PC-9 (cell line): ENCODE data around the gene GRM3. TPM values are rescaled to one million over a fixed set of nuclear protein-coding genes. Genes with fewer than 3 reads are reported as not detected.

Experiments used
- Bru-seq: library from RNA; stranded (reverse); fragments of 400-500 nt; gene quantifications from one replicate; lab custom pipeline; 2021; lab: Mats Ljungman, UMichigan
- BruChase-seq, 2 experiments: library from RNA; stranded (reverse); fragments of 400-500 nt; gene quantifications; one replicate each; lab custom pipeline; 2021; lab: Mats Ljungman, UMichigan
- BruUV-seq: library from RNA; stranded (reverse); fragments of 400-500 nt; replicated peaks from 2 replicates; lab custom pipeline; 2021; lab: Mats Ljungman, UMichigan
- CTCF ChIA-PET: fragments of 300-600 bp; sonication (Branson Sonifier 250); formaldehyde crosslinking; loops from one replicate; lab custom pipeline; 2022; ENCODE audit warnings: antibody characterized with exemption; lab: Charles Lee
- POLR2A ChIA-PET: fragments of 300-600 bp; sonication (Branson Sonifier 250); formaldehyde crosslinking; loops from one replicate; lab custom pipeline; 2022; ENCODE audit warnings: antibody characterized with exemption; ENCODE audit not compliant: unreplicated experiment; lab: Charles Lee
- DNase-seq, 2 experiments: peaks; one replicate each; pipeline versions ENCODE4 v3.0.0 to v3.0.0-alpha.2; 2015 to 2022; ENCODE audit warnings: mixed read lengths in 1 of 2
- H2AFZ ChIP-seq: fragments of 200-600 bp; sonication (generic); 2 replicates; pipeline ENCODE4 v1.8.1; 2017; ENCODE audit warnings: antibody characterized with exemption
- H3F3A ChIP-seq: fragments of 200-600 bp; sonication (generic); 2 replicates; pipeline ENCODE4 v1.8.1; 2017; ENCODE audit warnings: antibody characterized with exemption, mild to moderate bottlenecking, low read depth; ENCODE audit not compliant: insufficient read depth
- H3K27ac ChIP-seq: fragments of 200-600 bp; sonication (generic); 2 replicates; pipeline ENCODE4 v1.6.1; 2016; ENCODE audit warnings: mixed run types
- H3K27me3 ChIP-seq: fragments of 200-600 bp; sonication (generic); 2 replicates; pipeline ENCODE4 v1.6.1; 2016; ENCODE audit warnings: low read depth, mixed run types; ENCODE audit not compliant: insufficient read depth
- H3K36me3 ChIP-seq: fragments of 200-600 bp; sonication (generic); 2 replicates; pipeline ENCODE4 v1.6.1; 2016; ENCODE audit warnings: low read depth, mixed run types
- H3K4me1 ChIP-seq: fragments of 200-600 bp; sonication (generic); replicated peaks from 2 replicates; pipeline ENCODE4 v1.6.1; 2016; ENCODE audit warnings: mixed run types; ENCODE audit not compliant: insufficient read depth
- H3K4me2 ChIP-seq: fragments of 200-600 bp; sonication (generic); 2 replicates; pipeline ENCODE4 v1.6.1; 2017; ENCODE audit warnings: mixed run types
- H3K4me3 ChIP-seq: fragments of 200-600 bp; sonication (generic); 2 replicates; pipeline ENCODE4 v1.6.1; 2016; ENCODE audit warnings: mixed run types
- H3K79me2 ChIP-seq: fragments of 200-600 bp; sonication (generic); 2 replicates; pipeline ENCODE4 v1.6.1; 2017; ENCODE audit warnings: low read depth, mixed run types
- H3K9me2 ChIP-seq: fragments of 200-600 bp; sonication (generic); 2 replicates; pipeline ENCODE4 v1.8.1; 2017; ENCODE audit warnings: mild to moderate bottlenecking; ENCODE audit not compliant: insufficient read depth
- H3K9me3 ChIP-seq: fragments of 200-600 bp; sonication (generic); 2 replicates; pipeline ENCODE4 v1.8.1; 2016; ENCODE audit warnings: low read depth; ENCODE audit not compliant: insufficient read depth
- H4K20me1 ChIP-seq: fragments of 200-600 bp; sonication (generic); 2 replicates; pipeline ENCODE4 v1.8.1; 2017; ENCODE audit not compliant: insufficient read depth
- EZH2 ChIP-seq: fragments of 200-600 bp; sonication (generic); IDR thresholded peaks from 2 replicates; pipeline ENCODE4 v1.8.0; 2017; ENCODE audit warnings: antibody characterized with exemption, low read depth
- intact Hi-C: fragments of 100-400 bp; cut with micrococcal nuclease; formaldehyde crosslinking; loops from one replicate; pipeline ENCODE4 v1.10.0; 2022; ENCODE audit not compliant: unreplicated experiment
- long read RNA-seq: library from polyadenylated mRNA; stranded (forward); transcript quantifications from one replicate; pipeline ENCODE4 v2.0.0, GENCODE V29; 2022
- total RNA-seq: library from RNA; stranded (reverse); gene quantifications from 2 replicates; pipeline ENCODE4 v1.2.3, GENCODE V29; 2021
- TF ChIP-seq, protein P1 (sequence below): fragments of 200-600 bp; sonication (generic); conservative IDR thresholded peaks from 2 replicates; pipeline ENCODE4 v1.6.1; 2017; ENCODE audit warnings: mixed run types, antibody characterized with exemption, mild to moderate bottlenecking, moderate library complexity

The GRM3 gene
- total RNA-seq (not detected in 2 replicates), Bru-seq, nascent RNA (not detected), BruChase-seq, experiment 1, labeled RNA remaining after a 2-hour chase (not detected), BruChase-seq, experiment 2, labeled RNA remaining after a 6-hour chase (not detected)
- long read RNA-seq: 0 reads

DNA sequence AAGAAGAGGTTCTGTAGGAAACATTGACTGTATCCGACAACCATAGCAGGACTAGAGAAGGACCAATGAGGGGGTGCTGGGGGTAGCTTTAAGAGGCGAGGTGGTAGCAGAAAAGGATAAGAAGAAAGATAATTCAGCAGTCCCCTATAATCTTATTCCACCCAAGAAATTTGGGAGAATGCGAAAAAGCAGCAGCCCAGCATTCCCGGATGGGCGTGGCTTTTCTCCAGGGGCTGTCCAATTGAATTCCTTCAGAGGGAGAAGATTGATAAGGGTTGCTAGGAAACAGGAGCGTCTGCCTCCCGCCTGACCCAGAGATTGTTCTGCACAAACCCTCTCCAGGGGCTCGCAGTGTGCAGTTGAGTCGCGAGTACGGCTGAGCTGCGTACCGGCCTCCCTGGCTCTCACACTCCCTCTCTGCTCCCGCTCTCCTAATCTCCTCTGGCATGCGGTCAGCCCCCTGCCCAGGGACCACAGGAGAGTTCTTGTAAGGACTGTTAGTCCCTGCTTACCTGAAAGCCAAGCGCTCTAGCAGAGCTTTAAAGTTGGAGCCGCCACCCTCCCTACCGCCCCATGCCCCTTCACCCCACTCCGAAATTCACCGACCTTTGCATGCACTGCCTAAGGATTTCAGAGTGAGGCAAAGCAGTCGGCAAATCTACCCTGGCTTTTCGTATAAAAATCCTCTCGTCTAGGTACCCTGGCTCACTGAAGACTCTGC lies at the start of gene GRM3:
GRM3 (plus strand) TSS at position 349 of the 721 bp plus-strand sequence. CDS start 121,237 bp downstream, outside the sequence.
- Histone ChIP-seq H3K9me3 (no peaks in the 10 kb centered on the region), H4K20me1 (no peaks in the 10 kb centered on the region), H3K79me2 (no peaks in the 10 kb centered on the region), H3K36me3 (no peaks in the 10 kb centered on the region), H3F3A (no peaks in the 10 kb centered on the region), H3K9me2 (no peaks in the 10 kb centered on the region), H3K4me1 (no peaks in the 10 kb centered on the region), H3K4me3 (no peak within 1 kb of the TSS), H2AFZ (no peak within 1 kb of the TSS), H3K27ac (no peak within 1 kb of the TSS), H3K4me2 (no peak within 1 kb of the TSS; the same call in 1 of the 2 replicates), H3K27me3 (no peaks in the 10 kb centered on the region)
- peak in 1 of 2 experiments; percentile 4 for DNase-seq
- TF ChIP-seq, protein P1, sequence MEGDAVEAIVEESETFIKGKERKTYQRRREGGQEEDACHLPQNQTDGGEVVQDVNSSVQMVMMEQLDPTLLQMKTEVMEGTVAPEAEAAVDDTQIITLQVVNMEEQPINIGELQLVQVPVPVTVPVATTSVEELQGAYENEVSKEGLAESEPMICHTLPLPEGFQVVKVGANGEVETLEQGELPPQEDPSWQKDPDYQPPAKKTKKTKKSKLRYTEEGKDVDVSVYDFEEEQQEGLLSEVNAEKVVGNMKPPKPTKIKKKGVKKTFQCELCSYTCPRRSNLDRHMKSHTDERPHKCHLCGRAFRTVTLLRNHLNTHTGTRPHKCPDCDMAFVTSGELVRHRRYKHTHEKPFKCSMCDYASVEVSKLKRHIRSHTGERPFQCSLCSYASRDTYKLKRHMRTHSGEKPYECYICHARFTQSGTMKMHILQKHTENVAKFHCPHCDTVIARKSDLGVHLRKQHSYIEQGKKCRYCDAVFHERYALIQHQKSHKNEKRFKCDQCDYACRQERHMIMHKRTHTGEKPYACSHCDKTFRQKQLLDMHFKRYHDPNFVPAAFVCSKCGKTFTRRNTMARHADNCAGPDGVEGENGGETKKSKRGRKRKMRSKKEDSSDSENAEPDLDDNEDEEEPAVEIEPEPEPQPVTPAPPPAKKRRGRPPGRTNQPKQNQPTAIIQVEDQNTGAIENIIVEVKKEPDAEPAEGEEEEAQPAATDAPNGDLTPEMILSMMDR: no peak
- BruUV-seq: no TSS peak
- intact Hi-C loops: no loop called here
- CTCF ChIA-PET: no interaction called here
- POLR2A ChIA-PET: no interaction called here

DNA sequence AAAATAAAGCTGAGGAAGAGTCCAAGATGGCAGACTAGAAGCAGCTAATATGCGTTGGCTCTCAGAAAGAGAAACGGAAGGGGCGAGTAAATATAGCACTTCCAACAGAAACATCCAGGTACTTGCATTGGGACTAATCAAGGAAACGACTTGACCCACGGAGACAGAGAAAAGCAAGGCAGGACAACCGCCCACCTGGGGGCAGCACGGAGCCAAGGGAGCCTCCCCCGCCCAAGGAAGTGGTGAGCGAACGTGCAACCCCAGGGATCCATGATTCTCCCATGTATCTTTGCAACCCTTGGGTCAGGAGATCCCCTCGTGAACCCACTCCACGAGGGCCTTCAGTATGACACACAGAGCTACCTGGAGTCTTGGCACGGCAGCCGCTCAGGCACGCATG lies 45.4 kb upstream of the GRM3 start:
- Histone ChIP-seq H3K4me3 (no peak overlapping the region), H3K27me3 (no peaks in the 10 kb centered on the region), H3K79me2 (no peaks in the 10 kb centered on the region), H3K4me2 (no peak overlapping the region), H3K27ac (no peak overlapping the region), H3K4me1 (no peaks in the 10 kb centered on the region), H3K9me3 (no peaks in the 10 kb centered on the region), H2AFZ (no peak overlapping the region), H3K9me2 (no peaks in the 10 kb centered on the region), H3K36me3 (no peaks in the 10 kb centered on the region), H3F3A (no peaks in the 10 kb centered on the region), H4K20me1 (no peaks in the 10 kb centered on the region)
- intact Hi-C loops: loop anchor here (1.0 kb wide), 1 partner anchor 307 kb away; no protein-coding TSS in a partner anchor
- POLR2A ChIA-PET: interaction anchor here (0.6 kb wide), 1 partner anchor 315 kb away, joined by 4 read pairs; no protein-coding TSS in a partner anchor
- DNase-seq: peak in 1 of 2 experiments; percentile 37
- TF ChIP-seq, protein P1: no peak
- TF ChIP-seq EZH2: no peak
- CTCF ChIA-PET: interaction anchor here (0.6 kb wide), 1 partner anchor 217 kb away, joined by 3 read pairs; no protein-coding TSS in a partner anchor
- BruUV-seq: no TSS peak

DNA sequence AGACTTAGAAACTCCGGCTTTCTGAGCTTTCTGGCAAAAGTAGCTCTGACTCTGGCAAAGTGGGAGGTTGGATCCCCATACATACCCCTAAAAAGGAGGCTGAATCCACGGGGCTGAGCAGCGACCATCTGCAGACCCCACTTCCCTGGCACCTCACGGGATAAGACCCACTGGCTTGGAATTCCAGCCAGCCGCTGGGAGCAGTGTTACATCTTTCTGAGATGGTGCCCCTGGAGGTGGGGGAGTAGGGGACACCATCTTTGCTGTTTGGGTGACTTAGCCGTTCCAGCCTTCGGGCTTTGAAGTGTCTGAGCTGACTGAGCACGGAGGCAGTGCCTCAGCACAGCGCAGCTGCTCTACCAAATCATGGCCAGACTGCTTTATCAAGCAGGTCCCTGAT lies 45.0 kb upstream of the GRM3 start:
- ChIA-PET CTCF (interaction anchor here (0.6 kb wide), 1 partner anchor 216 kb away, joined by 3 read pairs; no protein-coding TSS in a partner anchor), POLR2A (interaction anchor here (0.6 kb wide), 1 partner anchor 316 kb away, joined by 4 read pairs; no protein-coding TSS in a partner anchor)
- Histone ChIP-seq H3K4me2 (no peak overlapping the region), H3K4me3 (no peak overlapping the region), H3K4me1 (no peaks in the 10 kb centered on the region), H3K9me2 (no peaks in the 10 kb centered on the region), H3K27me3 (no peaks in the 10 kb centered on the region), H3K9me3 (no peaks in the 10 kb centered on the region), H3F3A (no peaks in the 10 kb centered on the region), H2AFZ (no peak overlapping the region), H4K20me1 (no peaks in the 10 kb centered on the region), H3K27ac (no peak overlapping the region), H3K79me2 (no peaks in the 10 kb centered on the region), H3K36me3 (no peaks in the 10 kb centered on the region)
- TF ChIP-seq, protein P1: no peak
- TF ChIP-seq EZH2: no peak
- BruUV-seq: no TSS peak
- no peak for DNase-seq
- intact Hi-C loops: loop anchor here (1.0 kb wide), 1 partner anchor 307 kb away; no protein-coding TSS in a partner anchor
